ENCODE data around the gene SMPD3. TPM values are rescaled to one million over a fixed set of nuclear protein-coding genes. Genes with fewer than 3 reads are reported as not detected.

SMPD3 gene
- total and polyA plus RNA-seq, 2 of the 8 experiments (the other 6 are each of a cell fraction or from before 2014, with no cell fraction given), result 0.39 to 1.3 TPM

DNA sequence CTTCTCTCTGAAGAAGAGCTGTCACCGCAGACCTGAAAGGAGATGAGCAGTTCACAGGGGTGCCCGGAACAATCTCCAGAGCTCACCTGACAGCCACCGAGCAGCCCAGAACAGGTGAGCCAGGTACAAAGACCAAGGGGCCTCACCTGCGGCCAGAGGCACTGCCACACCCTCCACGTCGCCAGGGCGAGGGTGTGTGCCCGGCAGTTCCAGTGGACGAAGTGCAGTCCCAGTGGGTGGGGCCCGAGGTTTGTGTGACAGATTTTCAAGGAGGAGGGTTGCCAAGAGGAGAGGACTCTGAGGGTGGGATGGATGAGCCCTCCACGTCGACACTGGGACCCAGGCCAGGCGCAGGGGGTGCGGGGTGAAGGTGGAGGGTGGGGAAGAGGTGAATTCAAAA lies 61.7 kb downstream of the SMPD3 start:
- Histone ChIP-seq H3K36me3 (ENCODE audit: control insufficient read depth in 2 of 4, insufficient read depth in 4 of 4, low read length in 3 of 4) (no peaks in the 10 kb centered on the region), H3K4me1 (replicated peaks in 1 of 4; ENCODE audit: control insufficient read depth in 3 of 4, insufficient read depth in 4 of 4, low read length in 3 of 4) (peaks cover 3 to 28% (median 20%) of the 10 kb centered on the region in 4 experiments), H3K14ac (ENCODE audit: insufficient read length) (no peak overlapping the region), H3K56ac (replicated peaks; ENCODE audit: insufficient read length, low read depth, low read length) (no peak overlapping the region), H2AFZ (ENCODE audit: low read length) (no peak overlapping the region), H3K23ac (ENCODE audit: insufficient read length) (no peak overlapping the region), H3K79me2 (ENCODE audit: control insufficient read depth in 1 of 2, insufficient read depth in 2 of 2, low read length in 2 of 2) (no peaks in the 10 kb centered on the region), H4K8ac (ENCODE audit: extremely low read depth, insufficient read depth, low read length) (peak overlapping the region; percentile 20; the same call in 1 of the 2 replicates), H4K20me1 (replicated peaks in 1 of 2; ENCODE audit: control insufficient read depth in 1 of 2, insufficient read depth in 2 of 2, low read length in 2 of 2) (no peaks in the 10 kb centered on the region), H3K4me2 (ENCODE audit: insufficient read depth in 1 of 2, low read depth in 2 of 2, low read length in 2 of 2) (no peak overlapping the region), H2BK5ac (ENCODE audit: low read depth, low read length) (peak overlapping the region; percentile 52; the same call in 1 of the 2 replicates), H3K9ac (replicated peaks in 1 of 4; ENCODE audit: extremely low read depth in 1 of 4, low read depth in 3 of 4, low read length in 3 of 4) (no peak overlapping the region), H4K91ac (replicated peaks; ENCODE audit: insufficient read length, low read length) (no peak overlapping the region), H4K5ac (ENCODE audit: insufficient read length, low read depth, low read length) (no peak overlapping the region), H3K4ac (replicated peaks; ENCODE audit: insufficient read length, low read depth, low read length) (no peak overlapping the region), H2BK12ac (ENCODE audit: low read depth, low read length) (peak overlapping the region; percentile 75; the same call in 1 of the 2 replicates), H2AK5ac (ENCODE audit: low read depth, low read length) (no peak overlapping the region), H3K79me1 (ENCODE audit: low read depth, low read length) (no peaks in the 10 kb centered on the region), H2BK20ac (ENCODE audit: low read length) (0 out of 2 replicates have a peak overlapping the region, but pooled peaks have one; percentile 34), H2BK120ac (replicated peaks; ENCODE audit: low read depth, low read length) (no peak overlapping the region), H3K9me3 (ENCODE audit: insufficient read depth in 2 of 2, low read depth in 1 of 2, low read length in 1 of 2) (no peaks in the 10 kb centered on the region), H3K23me2 (ENCODE audit: low read depth, low read length) (no peaks in the 10 kb centered on the region), H3K4me3 (ENCODE audit: extremely low read depth in 1 of 4, insufficient read depth in 2 of 4, low read depth in 3 of 4, low read length in 4 of 4) (no peak overlapping the region), H3K27ac (ENCODE audit: low read depth, low read length) (no peak overlapping the region), H3K18ac (ENCODE audit: extremely low read depth, low read length) (0 out of 2 replicates have a peak overlapping the region, but pooled peaks have one; percentile 55), H2BK15ac (ENCODE audit: low read length) (no peak overlapping the region), H3K27me3 (replicated peaks in 1 of 4; ENCODE audit: control insufficient read depth in 3 of 4, extremely low read depth in 1 of 4, insufficient read depth in 3 of 4, low read length in 3 of 4) (no peaks in the 10 kb centered on the region; a peak in 1 of 7 replicates)
- DNase-seq (ENCODE audit: low read depth in 1 of 2, low spot score in 2 of 2), result no peak
- FAIRE-seq, result no peak
- ChIA-PET POLR2A (ENCODE audit: partially characterized antibody) (interaction anchor here (0.8 to 0.9 kb wide), 3 partner anchors 9 to 75 kb away, joined by 3 to 4 read pairs (median 4); partner anchors contain the start of genes PRMT7 and SLC7A6OS), CTCF (ENCODE audit: partially characterized antibody) (interaction anchor here (1.1 to 10.6 kb wide), 5 partner anchors 9 to 47 kb away, joined by 3 to 221 read pairs (median 5); no protein-coding TSS in a partner anchor)
- WGBS, 2 experiments (ENCODE audit: extremely low coverage in 1 of 2, insufficient coverage in 1 of 2, insufficient read length in 1 of 2, insufficient replicate concordance in 2 of 2, low coverage in 1 of 2, low lambda C conversion rate in 2 of 2, missing lambda C conversion rate in 1 of 2), result 91% methylated on average over 14 of the region's 14 CpGs; no CpG with 5 or more reads in 1 of the 2 experiments
- TF ChIP-seq FOSL1 (IDR thresholded peaks at IDR 0.05; ENCODE audit: insufficient read depth, low read depth, low read length) (no peak), POLR2A (IDR thresholded peaks at IDR 0.05; ENCODE audit: control extremely low read depth in 1 of 2, low read depth in 2 of 2, low read length in 2 of 2) (no peak), TAF7 (optimal IDR thresholded peaks at IDR 0.05; ENCODE audit: borderline replicate concordance, low read depth, low read length) (no peak), SP4 (IDR thresholded peaks at IDR 0.05; ENCODE audit: low read length) (no peak), RBBP5 (IDR thresholded peaks at IDR 0.05; ENCODE audit: borderline replicate concordance, low read depth, low read length) (no peak), RAD21 (IDR thresholded peaks at IDR 0.05 in 1 of 2, conservative IDR thresholded peaks at IDR 0.05 in 1 of 2; ENCODE audit: low read depth in 2 of 2, low read length in 2 of 2) (no peak), YY1 (IDR thresholded peaks at IDR 0.05; ENCODE audit: low read depth, low read length) (no peak), SIN3A (conservative IDR thresholded peaks at IDR 0.05 in 1 of 2, IDR thresholded peaks at IDR 0.05 in 1 of 2; ENCODE audit: low read depth in 1 of 2, low read length in 2 of 2) (no peak), GTF2F1 (IDR thresholded peaks at IDR 0.05; ENCODE audit: borderline replicate concordance, low read depth, low read length) (no peak), BCL11A (IDR thresholded peaks at IDR 0.05; ENCODE audit: low read depth in 2 of 2, low read length in 2 of 2) (no peak), CBX8 (IDR thresholded peaks at IDR 0.05; ENCODE audit: borderline replicate concordance, low read depth, low read length) (no peak)
- TF ChIP-seq, protein P1, sequence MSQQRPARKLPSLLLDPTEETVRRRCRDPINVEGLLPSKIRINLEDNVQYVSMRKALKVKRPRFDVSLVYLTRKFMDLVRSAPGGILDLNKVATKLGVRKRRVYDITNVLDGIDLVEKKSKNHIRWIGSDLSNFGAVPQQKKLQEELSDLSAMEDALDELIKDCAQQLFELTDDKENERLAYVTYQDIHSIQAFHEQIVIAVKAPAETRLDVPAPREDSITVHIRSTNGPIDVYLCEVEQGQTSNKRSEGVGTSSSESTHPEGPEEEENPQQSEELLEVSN (IDR thresholded peaks at IDR 0.05), result no peak
